ENCODE measurements around the gene PCBP3.
A peak's percentile ranks its signal among the peaks of the same experiment; 100 is the strongest.

The PCBP3 gene

DNA sequence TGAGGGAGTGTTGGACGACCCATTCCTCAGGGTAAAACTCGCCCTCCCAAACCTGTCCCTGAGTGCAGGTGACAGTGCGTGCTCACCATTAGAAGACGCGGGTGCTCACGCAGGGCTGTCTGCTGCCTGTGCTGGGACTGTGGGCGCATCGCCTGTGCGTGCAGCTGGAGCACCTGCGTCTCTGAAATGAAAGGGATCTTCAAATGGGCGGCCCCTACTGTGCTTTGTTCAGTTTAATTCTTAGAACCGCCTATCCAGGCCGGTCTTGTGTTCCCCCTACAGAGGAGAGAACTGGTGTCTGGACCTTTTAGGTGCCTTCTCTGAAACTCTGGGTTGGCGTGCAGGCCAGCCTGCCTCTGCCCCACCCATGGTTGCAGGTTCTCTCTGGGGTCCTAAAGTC lies 125.8 kb downstream of the PCBP3 start:
- TF ChIP-seq, protein P1, sequence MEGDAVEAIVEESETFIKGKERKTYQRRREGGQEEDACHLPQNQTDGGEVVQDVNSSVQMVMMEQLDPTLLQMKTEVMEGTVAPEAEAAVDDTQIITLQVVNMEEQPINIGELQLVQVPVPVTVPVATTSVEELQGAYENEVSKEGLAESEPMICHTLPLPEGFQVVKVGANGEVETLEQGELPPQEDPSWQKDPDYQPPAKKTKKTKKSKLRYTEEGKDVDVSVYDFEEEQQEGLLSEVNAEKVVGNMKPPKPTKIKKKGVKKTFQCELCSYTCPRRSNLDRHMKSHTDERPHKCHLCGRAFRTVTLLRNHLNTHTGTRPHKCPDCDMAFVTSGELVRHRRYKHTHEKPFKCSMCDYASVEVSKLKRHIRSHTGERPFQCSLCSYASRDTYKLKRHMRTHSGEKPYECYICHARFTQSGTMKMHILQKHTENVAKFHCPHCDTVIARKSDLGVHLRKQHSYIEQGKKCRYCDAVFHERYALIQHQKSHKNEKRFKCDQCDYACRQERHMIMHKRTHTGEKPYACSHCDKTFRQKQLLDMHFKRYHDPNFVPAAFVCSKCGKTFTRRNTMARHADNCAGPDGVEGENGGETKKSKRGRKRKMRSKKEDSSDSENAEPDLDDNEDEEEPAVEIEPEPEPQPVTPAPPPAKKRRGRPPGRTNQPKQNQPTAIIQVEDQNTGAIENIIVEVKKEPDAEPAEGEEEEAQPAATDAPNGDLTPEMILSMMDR (IDR thresholded peaks at IDR 0.05; ENCODE audit: low read length, missing control alignments), result no peak
- H3K4me3 ChIP-seq (replicated peaks; ENCODE audit: low read depth, low read length), result no peak overlapping the region
- no peak for DNase-seq (ENCODE audit: low read depth)

DNA sequence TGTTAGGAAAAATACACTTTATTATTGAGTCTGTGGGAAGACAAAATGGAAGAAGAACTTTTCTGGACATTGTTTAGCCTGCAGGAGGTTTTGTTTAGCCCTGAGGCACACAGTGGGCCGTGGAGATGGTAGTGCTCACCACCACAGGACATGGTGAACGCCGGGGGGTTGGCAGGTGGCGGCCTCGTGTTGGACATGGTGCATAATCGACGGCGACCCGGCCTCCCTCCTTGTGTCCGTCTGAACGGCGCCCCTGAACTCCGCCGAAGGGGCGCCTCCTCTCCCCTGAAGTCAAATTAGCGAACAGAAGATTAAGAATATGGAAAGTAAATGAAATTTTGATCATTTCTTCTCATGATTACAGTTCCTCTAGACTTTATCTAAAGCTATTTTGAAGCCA lies 126.4 kb downstream of the PCBP3 start:
- H3K4me3 ChIP-seq (replicated peaks; ENCODE audit: low read depth, low read length), result no peak overlapping the region
- no peak for DNase-seq (ENCODE audit: low read depth)
- TF ChIP-seq, protein P1 (IDR thresholded peaks at IDR 0.05; ENCODE audit: low read length, missing control alignments), result no peak

DNA sequence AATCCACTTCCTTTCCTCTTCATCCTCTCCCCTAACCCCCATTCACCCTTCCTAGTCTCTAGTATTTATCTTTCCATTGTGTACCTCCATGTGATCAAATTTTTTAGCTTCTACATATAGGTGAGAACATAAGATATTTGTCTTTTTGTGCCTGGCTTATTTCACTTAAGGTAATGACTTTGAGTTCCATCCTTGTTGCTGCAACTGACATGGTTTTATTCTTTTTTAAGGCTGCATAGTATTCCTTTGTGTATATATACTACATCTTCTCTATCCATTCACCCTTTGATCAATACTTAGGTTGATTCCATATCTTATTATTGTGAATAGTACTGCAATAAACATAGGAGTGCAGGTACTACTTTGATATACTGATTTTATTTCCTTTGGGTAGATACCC lies 128.7 kb downstream of the PCBP3 start:
- no peak for DNase-seq (ENCODE audit: low read depth)
- H3K4me3 ChIP-seq (replicated peaks; ENCODE audit: low read depth, low read length), result no peak overlapping the region
- TF ChIP-seq, protein P1 (IDR thresholded peaks at IDR 0.05; ENCODE audit: low read length, missing control alignments), result no peak

DNA sequence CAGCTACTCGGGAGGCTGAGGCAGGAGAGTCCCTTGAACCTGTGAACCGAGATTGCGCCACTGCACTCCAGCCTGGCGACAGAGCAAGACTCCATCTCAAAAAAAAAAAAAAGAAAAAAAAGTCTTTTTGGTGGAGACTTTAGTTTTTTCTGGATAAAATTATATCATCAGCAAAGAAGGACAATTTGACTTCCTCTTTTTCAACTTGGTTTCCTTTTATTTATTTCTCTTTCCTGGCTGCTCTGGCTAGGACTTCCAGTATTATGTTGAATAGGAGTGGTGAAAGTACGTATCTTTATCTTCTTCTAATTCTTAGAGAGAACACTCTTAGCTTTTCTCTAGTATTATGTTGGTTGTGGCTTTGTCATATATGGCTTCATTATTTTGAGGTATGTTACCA lies 130.8 kb downstream of the PCBP3 start:
- TF ChIP-seq, protein P1 (IDR thresholded peaks at IDR 0.05; ENCODE audit: low read length, missing control alignments), result no peak
- DNase-seq (ENCODE audit: low read depth), result no peak
- H3K4me3 ChIP-seq (replicated peaks; ENCODE audit: low read depth, low read length), result no peak overlapping the region

DNA sequence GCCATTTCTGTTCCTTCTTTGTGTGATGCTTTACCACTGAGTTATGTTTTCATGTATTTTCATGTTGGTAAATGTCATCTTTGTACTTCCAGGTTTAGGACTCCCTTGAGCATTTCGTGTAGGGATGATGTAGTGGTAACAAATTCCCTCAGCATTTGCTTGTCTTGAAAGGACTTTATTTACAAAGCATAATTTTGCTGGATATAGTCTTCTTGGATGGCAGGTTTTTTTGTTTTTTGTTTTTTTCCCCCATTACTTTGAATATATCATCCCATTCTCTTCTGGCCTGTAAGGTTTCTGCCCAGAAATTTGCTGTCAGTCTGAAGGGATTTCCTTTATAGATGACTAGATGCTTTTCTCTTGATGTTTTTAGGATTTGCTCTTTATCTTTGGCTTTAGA lies 133.4 kb downstream of the PCBP3 start:
- no peak overlapping the region for H3K4me3 ChIP-seq (replicated peaks; ENCODE audit: low read depth, low read length)
- TF ChIP-seq, protein P1 (IDR thresholded peaks at IDR 0.05; ENCODE audit: low read length, missing control alignments), result no peak
- DNase-seq (ENCODE audit: low read depth), result no peak

DNA sequence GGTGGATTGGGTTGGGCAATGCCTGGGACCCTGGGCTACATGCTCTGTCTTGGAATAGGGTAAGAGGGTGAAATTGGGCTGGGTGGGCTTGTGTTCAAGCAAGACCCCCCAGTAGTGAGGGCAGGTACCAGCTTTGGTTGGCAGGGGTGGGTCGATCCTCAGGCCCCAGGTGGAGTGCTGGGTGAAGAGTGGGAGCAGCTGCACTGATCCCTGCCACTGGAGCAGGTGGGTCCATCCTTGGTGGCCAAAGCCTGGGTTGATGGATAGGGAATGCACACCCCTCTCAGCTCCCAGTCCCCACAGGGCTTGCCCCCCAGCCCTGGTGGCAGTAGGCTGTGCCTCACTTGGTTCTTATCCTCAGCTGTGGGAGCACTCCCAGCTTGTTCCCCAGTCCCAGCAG lies 135.2 kb downstream of the PCBP3 start:
- no peak for DNase-seq (ENCODE audit: low read depth)
- H3K4me3 ChIP-seq (replicated peaks; ENCODE audit: low read depth, low read length), result no peak overlapping the region
- TF ChIP-seq, protein P1 (IDR thresholded peaks at IDR 0.05; ENCODE audit: low read length, missing control alignments), result no peak

DNA sequence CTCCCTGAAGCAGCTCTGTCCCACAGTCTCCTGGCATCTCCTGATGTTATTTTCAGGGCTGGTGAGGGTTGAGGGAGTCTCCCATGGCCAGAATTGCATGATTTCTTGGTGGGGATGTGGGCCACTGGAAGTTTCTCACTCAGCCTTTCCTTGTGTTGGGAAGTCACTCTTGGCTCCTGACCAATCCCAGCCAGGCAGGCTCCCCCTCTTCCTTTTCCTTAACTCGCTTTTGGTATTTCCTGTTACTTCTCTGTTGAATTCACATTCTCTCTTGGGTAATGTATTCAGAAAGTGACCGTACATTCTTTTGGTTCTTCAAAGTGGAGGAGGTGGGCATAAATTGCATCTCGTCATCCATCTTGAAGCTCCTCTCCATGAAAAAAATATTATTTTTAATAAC lies 135.7 kb downstream of the PCBP3 start:
- no peak overlapping the region for H3K4me3 ChIP-seq (replicated peaks; ENCODE audit: low read depth, low read length)
- DNase-seq (ENCODE audit: low read depth), result peak; percentile 69
- TF ChIP-seq, protein P1 (IDR thresholded peaks at IDR 0.05; ENCODE audit: low read length, missing control alignments), result no peak
